ENCODE measurements around the gene TAF13.
"Not testable (repeated sequence)": the region's sequence is repeated elsewhere in the genome, so short reads cannot be mapped to it uniquely, and the experiment has no call there.

Gene TAF13

DNA sequence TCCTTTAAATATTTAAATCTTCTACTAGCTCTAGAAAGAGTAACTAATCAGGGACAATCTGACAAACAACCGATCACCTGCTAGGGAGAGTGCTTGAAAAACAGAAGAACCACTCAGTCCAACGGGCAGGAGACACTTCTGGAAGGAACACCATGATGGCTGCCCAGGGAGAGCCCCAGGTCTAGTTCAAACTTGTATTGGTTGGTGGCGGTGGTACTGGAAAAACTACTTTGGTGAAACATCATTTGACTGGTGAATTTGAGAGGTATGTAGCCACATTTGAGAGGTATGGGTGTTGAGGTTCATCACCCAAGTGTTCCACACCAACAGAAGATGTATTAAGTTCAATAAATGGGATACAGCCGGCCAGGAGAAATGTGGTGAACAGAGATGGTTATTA, 29.1 kb downstream of the TAF13 start:
- no peak overlapping the region for H3K4me3 ChIP-seq (ENCODE audit: low read depth, low read length)
- no peaks in the 10 kb centered on the region for H3K9me3 ChIP-seq (ENCODE audit: control insufficient read depth, insufficient read depth, low read depth, low read length)
- H3K9ac ChIP-seq (ENCODE audit: low read length), result no peak overlapping the region

DNA sequence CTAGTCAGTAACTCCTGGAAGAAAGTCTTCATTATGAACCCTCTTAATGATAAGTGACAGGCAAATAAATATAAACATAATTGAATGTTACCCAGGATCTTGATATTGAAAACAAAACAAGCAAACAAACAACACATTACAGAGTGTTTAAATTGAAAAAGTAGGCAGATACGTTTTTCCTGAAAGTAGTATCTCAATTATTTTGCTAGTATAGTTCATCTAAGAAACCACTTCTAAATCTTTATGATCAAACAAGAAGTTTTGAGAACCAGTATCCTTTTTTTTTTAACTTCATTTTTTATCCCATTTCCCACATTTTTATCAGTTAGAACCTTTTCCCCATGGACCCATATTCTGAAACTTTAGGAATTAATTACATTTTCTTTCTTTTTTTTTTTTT, 30.2 kb downstream of the TAF13 start:
- H3K36me3 ChIP-seq (ENCODE audit: control insufficient read depth, insufficient read depth, low read length), result no peaks in the 10 kb centered on the region
- H3K4me1 ChIP-seq (ENCODE audit: control insufficient read depth, insufficient read depth, low read length), result no peaks in the 10 kb centered on the region

More for the DNA sequence above, 29.1 kb downstream of the TAF13 start:
- Histone ChIP-seq H3K36me3 (ENCODE audit: control insufficient read depth, insufficient read depth, low read length) (no peaks in the 10 kb centered on the region), H3K27me3 (ENCODE audit: control insufficient read depth, insufficient read depth, low read length) (no peaks in the 10 kb centered on the region), H3K4me1 (ENCODE audit: control insufficient read depth, insufficient read depth, low read length) (no peaks in the 10 kb centered on the region), H3K27ac (ENCODE audit: low read depth, low read length) (no peak overlapping the region)

DNA sequence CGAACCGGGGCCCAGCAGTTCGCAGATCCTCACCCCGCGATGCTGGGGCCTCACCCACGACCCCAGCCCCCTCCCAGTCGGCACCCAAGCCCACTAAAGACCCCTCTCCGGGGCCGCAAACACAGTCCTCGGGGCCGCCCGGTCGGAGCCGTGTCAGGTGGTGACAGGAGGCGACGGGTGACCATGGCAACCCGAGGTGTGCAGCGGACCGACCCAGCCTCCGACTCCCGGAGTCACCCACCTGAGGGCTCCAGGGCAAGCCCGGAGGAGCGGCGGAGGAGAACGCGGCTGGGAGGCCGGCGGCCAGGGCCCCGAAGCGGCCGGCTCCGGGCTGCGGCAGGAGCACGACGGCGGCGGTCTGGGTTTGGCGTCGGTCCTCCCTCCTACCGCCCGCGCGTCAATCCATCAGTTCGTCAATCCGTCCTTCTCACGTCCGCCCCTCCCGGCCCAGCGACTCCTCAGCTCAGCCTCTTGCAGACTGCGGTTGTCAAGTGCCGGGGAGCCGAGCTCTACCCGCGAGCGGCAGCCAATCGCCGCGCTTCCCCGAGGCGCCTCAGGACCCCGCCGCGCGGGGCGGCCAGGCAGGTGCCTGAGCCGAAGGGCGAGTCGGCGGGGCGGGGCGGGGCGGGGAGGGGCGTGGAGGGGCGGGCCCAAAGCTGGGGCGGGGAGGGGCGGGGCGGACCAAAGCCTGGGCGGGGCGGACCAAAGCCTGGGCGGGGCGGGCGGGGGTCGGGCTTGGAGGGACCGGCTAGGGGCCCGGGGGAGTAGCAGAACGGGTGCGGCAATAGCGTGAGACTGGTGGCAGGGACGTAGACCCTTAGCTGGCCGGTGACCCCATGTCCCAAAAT, 34.0 kb downstream of the TAF13 start, which contains the start of gene WDR47:
WDR47 (minus strand) TSS at position 482 of the 848 bp plus-strand sequence. CDS start 18,590 bp downstream, outside the sequence.
- Histone ChIP-seq H3K27ac (ENCODE audit: low read depth, low read length) (peak within 1 kb of the TSS; percentile 37; the same call in 1 of the 2 replicates), H3K36me3 (ENCODE audit: control insufficient read depth, insufficient read depth, low read length) (no peaks in the 10 kb centered on the region), H3K9me3 (ENCODE audit: control insufficient read depth, insufficient read depth, low read depth, low read length) (no peaks in the 10 kb centered on the region)

More for the DNA sequence above, 30.2 kb downstream of the TAF13 start:
- no peak overlapping the region for H3K27ac ChIP-seq (ENCODE audit: low read depth, low read length)
- H3K9me3 ChIP-seq (ENCODE audit: control insufficient read depth, insufficient read depth, low read depth, low read length), result no peaks in the 10 kb centered on the region
- H3K9ac ChIP-seq (ENCODE audit: low read length), result no peak overlapping the region
- no peak overlapping the region for H3K4me3 ChIP-seq (ENCODE audit: low read depth, low read length)
- H3K27me3 ChIP-seq (ENCODE audit: control insufficient read depth, insufficient read depth, low read length), result no peaks in the 10 kb centered on the region

DNA sequence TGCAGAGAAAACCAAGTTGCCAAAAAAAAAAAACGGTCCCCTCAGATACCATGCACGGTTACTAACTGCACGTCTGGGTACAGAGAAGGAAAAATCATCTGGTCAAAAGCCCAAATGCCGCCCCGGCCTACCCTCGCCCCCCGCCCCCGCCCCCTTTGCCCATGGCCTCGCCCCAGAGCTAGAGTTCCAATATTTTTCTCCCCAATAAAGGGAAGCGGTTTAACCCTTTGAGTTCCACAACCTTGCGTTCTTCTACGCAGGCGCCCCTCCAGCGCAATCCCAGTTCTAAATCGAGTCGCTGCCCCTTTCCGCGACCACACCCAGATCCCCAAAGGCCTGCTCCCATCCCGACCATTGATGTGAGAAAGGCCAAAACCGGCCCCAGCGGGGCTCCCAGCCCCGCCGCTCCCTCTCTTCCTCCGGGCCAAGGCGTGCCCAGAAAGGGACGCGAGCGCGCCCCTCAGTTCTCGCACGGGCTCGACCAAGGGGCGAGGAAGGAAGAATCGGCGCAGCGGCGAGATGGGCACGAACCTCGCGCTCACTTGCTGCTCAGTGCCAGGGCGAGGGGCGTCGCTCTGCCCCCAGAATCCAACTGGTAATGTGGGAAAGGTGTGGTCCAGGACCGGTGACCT, 34.7 kb downstream of the TAF13 start:
- no peaks in the 10 kb centered on the region for H3K9me3 ChIP-seq (ENCODE audit: control insufficient read depth, insufficient read depth, low read depth, low read length)
- no peak overlapping the region for H3K27ac ChIP-seq (ENCODE audit: low read depth, low read length)

More for the DNA sequence above, 34.0 kb downstream of the TAF13 start, which contains the start of gene WDR47:
- Histone ChIP-seq H3K27me3 (ENCODE audit: control insufficient read depth, insufficient read depth, low read length) (no peaks in the 10 kb centered on the region), H3K9ac (ENCODE audit: low read length) (peak within 1 kb of the TSS; percentile 70), H3K4me3 (ENCODE audit: low read depth, low read length) (peak within 1 kb of the TSS; percentile 97), H3K4me1 (ENCODE audit: control insufficient read depth, insufficient read depth, low read length) (no peaks in the 10 kb centered on the region)

DNA sequence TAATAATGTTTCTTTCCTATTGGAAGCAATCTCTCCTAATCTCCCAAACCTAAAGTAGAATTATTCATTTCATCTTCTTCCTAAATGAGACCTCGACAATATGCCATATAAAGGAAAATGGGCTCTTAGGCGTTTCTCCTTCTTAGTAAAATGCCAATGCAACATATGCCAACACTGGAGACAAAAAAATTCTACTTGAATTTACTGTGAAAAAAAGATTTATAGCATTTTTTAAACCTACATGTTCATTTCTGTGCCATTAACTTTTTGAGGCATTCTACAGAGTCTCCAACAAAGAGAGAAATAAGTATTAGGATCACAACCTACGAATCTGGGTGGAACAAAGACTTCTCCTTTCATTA, 35.2 kb downstream of the TAF13 start:
- Histone ChIP-seq H3K27me3 (ENCODE audit: control insufficient read depth, insufficient read depth, low read length) (no peaks in the 10 kb centered on the region), H3K4me1 (ENCODE audit: control insufficient read depth, insufficient read depth, low read length) (no peaks in the 10 kb centered on the region), H3K9ac (ENCODE audit: low read length) (no peak overlapping the region), H3K27ac (ENCODE audit: low read depth, low read length) (no peak overlapping the region), H3K9me3 (ENCODE audit: control insufficient read depth, insufficient read depth, low read depth, low read length) (no peaks in the 10 kb centered on the region), H3K4me3 (ENCODE audit: low read depth, low read length) (peak overlapping the region; percentile 97), H3K36me3 (ENCODE audit: control insufficient read depth, insufficient read depth, low read length) (no peaks in the 10 kb centered on the region)

More for the DNA sequence above, 34.7 kb downstream of the TAF13 start:
- H3K36me3 ChIP-seq (ENCODE audit: control insufficient read depth, insufficient read depth, low read length), result no peaks in the 10 kb centered on the region
- H3K4me3 ChIP-seq (ENCODE audit: low read depth, low read length), result peak overlapping the region; percentile 97
- peak overlapping the region; percentile 70 for H3K9ac ChIP-seq (ENCODE audit: low read length)
- no peaks in the 10 kb centered on the region for H3K27me3 ChIP-seq (ENCODE audit: control insufficient read depth, insufficient read depth, low read length)
- H3K4me1 ChIP-seq (ENCODE audit: control insufficient read depth, insufficient read depth, low read length), result no peaks in the 10 kb centered on the region

DNA sequence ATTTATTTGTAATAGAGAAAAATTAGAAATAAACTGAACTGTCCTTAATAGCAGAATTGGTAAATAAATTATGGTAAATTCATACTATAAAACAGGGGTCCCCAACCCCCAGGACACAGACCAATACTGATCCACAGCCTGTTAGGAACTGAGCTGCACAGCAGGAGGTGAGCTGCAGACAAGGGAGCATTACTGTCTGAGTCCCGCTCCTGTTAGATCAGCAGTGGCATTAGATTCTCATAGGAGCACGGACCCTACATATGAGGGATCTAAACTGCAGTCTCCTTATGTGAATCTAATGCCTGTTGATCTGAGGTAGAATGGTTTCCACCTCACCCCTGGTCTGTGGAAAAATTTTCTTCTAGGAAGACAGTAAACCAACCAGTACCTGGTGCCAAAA, 41.4 kb downstream of the TAF13 start:
- Histone ChIP-seq H3K36me3 (ENCODE audit: control insufficient read depth, insufficient read depth, low read length) (no peaks in the 10 kb centered on the region), H3K4me1 (ENCODE audit: control insufficient read depth, insufficient read depth, low read length) (no peaks in the 10 kb centered on the region), H3K27ac (ENCODE audit: low read depth, low read length) (no peak overlapping the region), H3K4me3 (ENCODE audit: low read depth, low read length) (no peak overlapping the region), H3K9ac (ENCODE audit: low read length) (no peak overlapping the region), H3K9me3 (ENCODE audit: control insufficient read depth, insufficient read depth, low read depth, low read length) (no peaks in the 10 kb centered on the region), H3K27me3 (ENCODE audit: control insufficient read depth, insufficient read depth, low read length) (no peaks in the 10 kb centered on the region)

DNA sequence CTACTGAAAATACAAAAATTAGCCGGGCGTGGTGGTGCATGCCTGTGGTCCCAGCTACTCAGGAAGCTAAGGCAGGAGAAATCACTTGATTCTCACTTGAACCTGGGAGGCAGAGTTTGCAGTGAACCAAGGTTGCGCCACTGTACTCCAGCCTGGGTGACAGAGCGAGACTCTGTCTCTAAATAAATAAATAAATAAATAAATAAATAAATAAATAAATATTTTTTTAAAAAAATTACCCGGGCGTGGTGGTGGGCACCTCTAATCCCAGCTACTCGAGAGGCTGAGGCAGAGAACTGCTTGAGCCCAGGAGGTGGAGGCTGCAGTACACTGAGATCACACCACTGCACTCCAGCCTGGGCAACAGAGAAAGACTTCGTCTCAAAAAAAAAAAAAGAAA, 46.3 kb downstream of the TAF13 start:
- not testable (repeated sequence) for H3K4me3 ChIP-seq (ENCODE audit: low read depth, low read length); H3K9ac ChIP-seq (ENCODE audit: low read length); H3K4me1 ChIP-seq (ENCODE audit: control insufficient read depth, insufficient read depth, low read length); H3K9me3 ChIP-seq (ENCODE audit: control insufficient read depth, insufficient read depth, low read depth, low read length); H3K27ac ChIP-seq (ENCODE audit: low read depth, low read length); H3K36me3 ChIP-seq (ENCODE audit: control insufficient read depth, insufficient read depth, low read length); H3K27me3 ChIP-seq (ENCODE audit: control insufficient read depth, insufficient read depth, low read length)

DNA sequence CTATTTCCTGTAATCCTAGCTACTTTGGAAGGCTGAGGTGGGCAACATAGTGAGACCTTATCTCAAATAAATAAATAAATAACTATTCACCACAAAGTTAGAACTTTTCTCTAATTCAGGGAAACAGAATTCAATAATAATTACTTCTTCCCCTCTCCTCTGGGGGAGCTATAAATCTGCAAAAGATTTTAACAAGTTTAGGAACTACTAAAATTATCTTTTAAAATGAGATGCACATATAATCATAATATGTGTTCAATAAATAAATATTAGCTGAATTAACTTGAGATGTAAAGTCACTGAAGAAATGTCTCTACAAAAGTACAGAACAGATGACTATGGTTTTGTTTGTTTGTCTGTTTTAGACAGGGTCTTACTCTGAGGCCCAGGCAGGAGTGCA, 48.0 kb downstream of the TAF13 start:
- Histone ChIP-seq H3K27ac (ENCODE audit: low read depth, low read length) (no peak overlapping the region), H3K27me3 (ENCODE audit: control insufficient read depth, insufficient read depth, low read length) (no peaks in the 10 kb centered on the region), H3K9me3 (ENCODE audit: control insufficient read depth, insufficient read depth, low read depth, low read length) (no peaks in the 10 kb centered on the region; the same call in 1 of the 2 replicates), H3K4me3 (ENCODE audit: low read depth, low read length) (no peak overlapping the region), H3K36me3 (ENCODE audit: control insufficient read depth, insufficient read depth, low read length) (no peaks in the 10 kb centered on the region), H3K4me1 (ENCODE audit: control insufficient read depth, insufficient read depth, low read length) (no peaks in the 10 kb centered on the region), H3K9ac (ENCODE audit: low read length) (no peak overlapping the region)

DNA sequence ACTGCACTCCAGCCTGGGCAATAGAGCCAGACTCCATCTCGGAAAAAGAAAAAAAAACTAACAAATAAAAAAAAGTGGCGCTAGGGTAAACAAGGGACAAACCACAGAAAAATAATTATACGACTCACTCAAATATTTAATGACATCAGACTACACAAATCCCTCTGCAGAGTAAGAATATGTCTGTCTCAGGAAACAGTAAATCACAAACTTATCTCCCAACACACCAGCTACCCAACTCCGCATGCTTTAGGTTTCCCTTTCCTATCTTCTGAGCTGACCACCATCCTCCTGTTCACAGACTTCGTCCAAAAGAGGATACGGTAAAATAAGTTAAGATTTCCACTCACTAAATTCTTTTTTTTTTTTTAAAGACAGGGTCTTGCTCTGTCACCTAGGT, 50.1 kb downstream of the TAF13 start:
- Histone ChIP-seq H3K4me1 (ENCODE audit: control insufficient read depth, insufficient read depth, low read length) (no peaks in the 10 kb centered on the region), H3K4me3 (ENCODE audit: low read depth, low read length) (no peak overlapping the region), H3K9ac (ENCODE audit: low read length) (no peak overlapping the region), H3K9me3 (ENCODE audit: control insufficient read depth, insufficient read depth, low read depth, low read length) (no peaks in the 10 kb centered on the region; the same call in 1 of the 2 replicates), H3K27me3 (ENCODE audit: control insufficient read depth, insufficient read depth, low read length) (no peaks in the 10 kb centered on the region), H3K36me3 (ENCODE audit: control insufficient read depth, insufficient read depth, low read length) (no peaks in the 10 kb centered on the region), H3K27ac (ENCODE audit: low read depth, low read length) (no peak overlapping the region)

DNA sequence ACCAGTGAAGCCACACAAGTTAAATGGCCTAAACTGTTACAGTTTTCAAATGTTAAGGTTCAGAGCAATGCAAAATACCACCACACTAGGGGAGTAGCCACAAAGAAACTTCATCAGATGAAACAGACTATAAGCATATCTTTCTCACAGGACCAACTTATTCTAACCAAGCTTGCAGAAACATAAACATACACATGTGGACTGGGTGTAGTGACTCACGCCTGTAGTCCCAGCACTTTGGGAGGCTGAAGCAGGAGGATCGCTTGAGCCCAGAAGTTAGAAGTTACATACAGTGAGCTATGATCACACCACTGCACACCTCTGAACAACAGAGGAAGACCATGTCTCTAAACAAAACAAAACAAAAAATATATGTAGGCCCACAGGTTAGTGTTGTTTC, 51.2 kb downstream of the TAF13 start:
- Histone ChIP-seq H3K9ac (ENCODE audit: low read length) (no peak overlapping the region), H3K27me3 (ENCODE audit: control insufficient read depth, insufficient read depth, low read length) (no peaks in the 10 kb centered on the region), H3K27ac (ENCODE audit: low read depth, low read length) (no peak overlapping the region), H3K9me3 (ENCODE audit: control insufficient read depth, insufficient read depth, low read depth, low read length) (no peaks in the 10 kb centered on the region; the same call in 1 of the 2 replicates), H3K4me3 (ENCODE audit: low read depth, low read length) (no peak overlapping the region), H3K36me3 (ENCODE audit: control insufficient read depth, insufficient read depth, low read length) (no peaks in the 10 kb centered on the region), H3K4me1 (ENCODE audit: control insufficient read depth, insufficient read depth, low read length) (no peaks in the 10 kb centered on the region)

DNA sequence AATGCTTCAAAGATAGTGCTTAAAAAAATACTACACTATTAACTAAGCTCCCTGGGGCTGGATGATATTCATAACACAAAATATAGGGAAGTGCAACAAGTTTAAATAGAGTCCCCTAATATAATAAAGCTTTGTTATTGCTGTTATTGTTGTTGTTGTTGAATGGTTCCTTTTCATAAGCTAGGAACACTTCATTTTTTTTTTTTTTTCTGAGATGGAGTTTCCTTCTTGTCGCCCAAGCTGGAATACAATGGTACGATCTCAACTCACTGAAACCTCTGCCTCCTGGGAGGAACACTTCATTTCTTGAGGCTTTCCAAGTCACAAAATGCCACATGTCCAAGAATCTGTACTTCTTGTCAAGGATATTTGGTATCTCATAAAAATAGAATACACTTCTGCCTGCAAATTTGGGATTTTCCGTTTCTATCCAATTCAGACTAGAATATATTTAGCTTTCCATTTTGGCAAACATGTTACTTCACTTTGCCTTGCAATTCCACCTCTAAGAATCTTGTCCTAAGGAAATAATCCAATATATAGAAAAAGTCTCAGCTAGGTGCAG, 55.0 kb downstream of the TAF13 start:
- H3K4me3 ChIP-seq (ENCODE audit: low read depth, low read length), result no peak overlapping the region
- no peaks in the 10 kb centered on the region for H3K27me3 ChIP-seq (ENCODE audit: control insufficient read depth, insufficient read depth, low read length)
- no peaks in the 10 kb centered on the region for H3K4me1 ChIP-seq (ENCODE audit: control insufficient read depth, insufficient read depth, low read length)
- no peak overlapping the region for H3K27ac ChIP-seq (ENCODE audit: low read depth, low read length)
- no peaks in the 10 kb centered on the region for H3K36me3 ChIP-seq (ENCODE audit: control insufficient read depth, insufficient read depth, low read length)
- no peak overlapping the region for H3K9ac ChIP-seq (ENCODE audit: low read length)
- no peaks in the 10 kb centered on the region; the same call in 1 of the 2 replicates for H3K9me3 ChIP-seq (ENCODE audit: control insufficient read depth, insufficient read depth, low read depth, low read length)
